ENCODE measurements around the gene DNAJC4. TPM values are rescaled to one million over a fixed set of nuclear protein-coding genes. Genes with fewer than 3 reads are reported as not detected.

Gene DNAJC4
- total and polyA plus RNA-seq, 9 of the 15 experiments (the other 6 are each of a cell fraction or from before 2014, with no cell fraction given): 4.0 to 32.6 (median 19.9) TPM

DNA sequence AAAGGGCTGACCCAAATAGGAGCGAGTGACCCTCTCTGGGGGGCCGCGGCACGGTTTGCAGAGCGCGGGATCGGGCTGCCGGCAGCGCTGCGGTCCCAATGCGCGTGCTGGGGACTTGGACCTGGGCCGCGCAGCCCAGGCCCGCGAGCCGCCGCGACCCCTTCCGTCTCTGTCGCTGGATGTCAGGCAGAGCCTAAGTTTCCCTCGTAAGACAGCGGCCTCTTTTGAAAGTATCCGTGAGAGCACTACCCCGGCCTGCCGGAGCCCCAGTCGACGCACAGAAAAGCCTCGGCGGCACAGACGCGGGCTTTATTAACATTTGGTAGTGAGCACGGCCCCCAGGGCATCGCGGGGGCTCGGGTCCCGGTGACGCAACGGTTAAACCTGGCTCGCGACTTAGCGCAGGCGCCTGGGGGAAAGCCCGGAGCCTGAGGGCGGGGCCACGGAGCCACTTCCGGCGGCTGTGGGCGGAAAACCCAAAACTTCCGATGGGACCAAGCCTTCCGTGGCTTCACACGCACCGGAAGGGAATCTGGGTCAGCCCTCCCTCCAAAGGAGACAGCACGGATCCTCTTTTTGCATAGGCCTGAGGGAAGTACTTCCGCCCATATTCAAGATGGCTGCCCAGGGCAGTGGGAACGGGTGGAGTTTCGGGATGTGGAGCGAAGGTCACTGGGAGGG is 39.3 kb downstream of the DNAJC4 start (continued):
- TF ChIP-seq, protein P1, sequence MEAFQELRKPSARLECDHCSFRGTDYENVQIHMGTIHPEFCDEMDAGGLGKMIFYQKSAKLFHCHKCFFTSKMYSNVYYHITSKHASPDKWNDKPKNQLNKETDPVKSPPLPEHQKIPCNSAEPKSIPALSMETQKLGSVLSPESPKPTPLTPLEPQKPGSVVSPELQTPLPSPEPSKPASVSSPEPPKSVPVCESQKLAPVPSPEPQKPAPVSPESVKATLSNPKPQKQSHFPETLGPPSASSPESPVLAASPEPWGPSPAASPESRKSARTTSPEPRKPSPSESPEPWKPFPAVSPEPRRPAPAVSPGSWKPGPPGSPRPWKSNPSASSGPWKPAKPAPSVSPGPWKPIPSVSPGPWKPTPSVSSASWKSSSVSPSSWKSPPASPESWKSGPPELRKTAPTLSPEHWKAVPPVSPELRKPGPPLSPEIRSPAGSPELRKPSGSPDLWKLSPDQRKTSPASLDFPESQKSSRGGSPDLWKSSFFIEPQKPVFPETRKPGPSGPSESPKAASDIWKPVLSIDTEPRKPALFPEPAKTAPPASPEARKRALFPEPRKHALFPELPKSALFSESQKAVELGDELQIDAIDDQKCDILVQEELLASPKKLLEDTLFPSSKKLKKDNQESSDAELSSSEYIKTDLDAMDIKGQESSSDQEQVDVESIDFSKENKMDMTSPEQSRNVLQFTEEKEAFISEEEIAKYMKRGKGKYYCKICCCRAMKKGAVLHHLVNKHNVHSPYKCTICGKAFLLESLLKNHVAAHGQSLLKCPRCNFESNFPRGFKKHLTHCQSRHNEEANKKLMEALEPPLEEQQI (IDR thresholded peaks at IDR 0.05): no peak
- TF ChIP-seq ETV1 (tag; conservative IDR thresholded peaks at IDR 0.05; ENCODE audit: low read depth) (peak; percentile 96), CREM (IDR thresholded peaks at IDR 0.05; ENCODE audit: low read depth) (peak; percentile 90), FIP1L1 (IDR thresholded peaks at IDR 0.05; ENCODE audit: low read depth, low read length, poor library complexity, severe bottlenecking) (peak; percentile 97), PTBP1 (IDR thresholded peaks at IDR 0.05; ENCODE audit: low read depth, low read length) (no peak), CEBPG (CRISPR knock-in tag; IDR thresholded peaks at IDR 0.05) (peak; percentile 93), CEBPG (tag; conservative IDR thresholded peaks at IDR 0.05 in 1 of 2, IDR thresholded peaks at IDR 0.05 in 1 of 2) (peak; percentile 96 to 97), RBM34 (IDR thresholded peaks at IDR 0.05; ENCODE audit: borderline replicate concordance, insufficient read depth, low read length) (no peak), PRMT5 (CRISPR knock-in tag; IDR thresholded peaks at IDR 0.05) (no peak), ZNF583 (CRISPR knock-in tag; IDR thresholded peaks at IDR 0.05) (peak; percentile 44; the same call in 1 of the 2 replicates), ZNF121 (CRISPR knock-in tag; conservative IDR thresholded peaks at IDR 0.05) (no peak), RHOXF2B (CRISPR knock-in tag; conservative IDR thresholded peaks at IDR 0.05) (no peak), NBN (IDR thresholded peaks at IDR 0.05; ENCODE audit: low read depth) (no peak), ZNF263 (CRISPR knock-in tag; IDR thresholded peaks at IDR 0.05; ENCODE audit: borderline replicate concordance) (no peak), ELK3 (CRISPR knock-in tag; IDR thresholded peaks at IDR 0.05) (no peak), JUN (IDR thresholded peaks at IDR 0.05; ENCODE audit: borderline replicate concordance, low read depth, low read length) (0 out of 2 replicates have a peak, but pooled peaks have one; percentile 8), JUN (CRISPR knock-in tag; IDR thresholded peaks at IDR 0.05; ENCODE audit: borderline replicate concordance) (peak; percentile 90; the same call in 1 of the 2 replicates), RAD21 (CRISPR knock-in tag; conservative IDR thresholded peaks at IDR 0.05 in 1 of 2, IDR thresholded peaks at IDR 0.05 in 1 of 2) (peak; percentile 19 to 21; a peak in 2 of 4 replicates), SNRNP70 (optimal IDR thresholded peaks at IDR 0.05; ENCODE audit: low read depth, low read length) (no peak), CREB1 (IDR thresholded peaks at IDR 0.05) (peak; percentile 59), CREB1 (CRISPR knock-in tag; IDR thresholded peaks at IDR 0.05) (peak; percentile 74; the same call in 1 of the 2 replicates)
- TF ChIP-seq, protein P2, sequence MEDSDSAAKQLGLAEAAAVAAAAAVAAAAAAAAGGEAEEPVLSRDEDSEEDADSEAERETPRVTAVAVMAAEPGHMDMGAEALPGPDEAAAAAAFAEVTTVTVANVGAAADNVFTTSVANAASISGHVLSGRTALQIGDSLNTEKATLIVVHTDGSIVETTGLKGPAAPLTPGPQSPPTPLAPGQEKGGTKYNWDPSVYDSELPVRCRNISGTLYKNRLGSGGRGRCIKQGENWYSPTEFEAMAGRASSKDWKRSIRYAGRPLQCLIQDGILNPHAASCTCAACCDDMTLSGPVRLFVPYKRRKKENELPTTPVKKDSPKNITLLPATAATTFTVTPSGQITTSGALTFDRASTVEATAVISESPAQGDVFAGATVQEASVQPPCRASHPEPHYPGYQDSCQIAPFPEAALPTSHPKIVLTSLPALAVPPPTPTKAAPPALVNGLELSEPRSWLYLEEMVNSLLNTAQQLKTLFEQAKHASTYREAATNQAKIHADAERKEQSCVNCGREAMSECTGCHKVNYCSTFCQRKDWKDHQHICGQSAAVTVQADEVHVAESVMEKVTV (CRISPR knock-in tag; IDR thresholded peaks at IDR 0.05): peak; percentile 33
